Stimulated activated CD8-positive, alpha-beta memory T cell treated with anti-CD3 and anti-CD28 coated beads, Interleukin-15, amount 100 ng/mL, for 1 hour (primary cell): ENCODE results near the gene NRP1.

Experiments used
- DNase-seq: peaks from one replicate; pipeline ENCODE4 v3.0.0-alpha.2; 2020; ENCODE audit warnings: low read depth

Gene NRP1

GRCh38 chr10:33260403-33261149, 73.9 kb downstream of the NRP1 start:
- no peak for DNase-seq

GRCh38 chr10:33258967-33259366, 75.5 kb downstream of the NRP1 start:
- no peak for DNase-seq

- DNase-seq: no peak
These were observed 76.9 kb downstream of the NRP1 start for GRCh38 chr10:33257439-33258080.

- no peak for DNase-seq
These were observed 78.0 kb downstream of the NRP1 start for GRCh38 chr10:33256458-33256857.

GRCh38 chr10:33254556-33255160, 79.8 kb downstream of the NRP1 start:
- no peak for DNase-seq

- no peak for DNase-seq
These were observed 81.1 kb downstream of the NRP1 start for GRCh38 chr10:33253411-33253810.

- DNase-seq: no peak
These were observed 81.7 kb downstream of the NRP1 start for GRCh38 chr10:33252794-33253203.

GRCh38 chr10:33252324-33252723, 82.1 kb downstream of the NRP1 start:
- DNase-seq: no peak

GRCh38 chr10:33249659-33250345, 84.7 kb downstream of the NRP1 start:
- no peak for DNase-seq

- no peak for DNase-seq
These were observed 85.3 kb downstream of the NRP1 start for GRCh38 chr10:33249137-33249536.

- DNase-seq: no peak
These were observed 85.8 kb downstream of the NRP1 start for GRCh38 chr10:33248638-33249037.

GRCh38 chr10:33247221-33247922, 87.1 kb downstream of the NRP1 start:
- DNase-seq: no peak

- no peak for DNase-seq
These were observed 89.1 kb downstream of the NRP1 start for GRCh38 chr10:33245343-33245742.

- DNase-seq: no peak
These were observed 90.0 kb downstream of the NRP1 start for GRCh38 chr10:33244354-33244967.

GRCh38 chr10:33243703-33244102, 90.8 kb downstream of the NRP1 start:
- DNase-seq: no peak

- no peak for DNase-seq
These were observed 91.5 kb downstream of the NRP1 start for GRCh38 chr10:33242931-33243330.

GRCh38 chr10:33241351-33241750, 93.1 kb downstream of the NRP1 start:
- no peak for DNase-seq

GRCh38 chr10:33240931-33241330, 93.5 kb downstream of the NRP1 start:
- DNase-seq: no peak

- DNase-seq: no peak
These were observed 94.2 kb downstream of the NRP1 start for GRCh38 chr10:33240258-33240657.

GRCh38 chr10:33239257-33239656, 95.2 kb downstream of the NRP1 start:
- no peak for DNase-seq

GRCh38 chr10:33238643-33239042, 95.8 kb downstream of the NRP1 start:
- no peak for DNase-seq
